ENCODE measurements around the gene VPS13D. TPM values are rescaled to one million over a fixed set of nuclear protein-coding genes. Genes with fewer than 3 reads are reported as not detected.

The VPS13D gene
- total RNA-seq, 1 donor from 2014 or later = 25.8 TPM

Other genes starting within 250 kb of the VPS13D start
- gene MFN2, start 249.6 kb upstream of the VPS13D start, total RNA-seq = 75.3 and 83.0 TPM in 2 replicates
- gene MIIP, start 210.5 kb upstream of the VPS13D start, total RNA-seq = 20.7 and 33.2 TPM in 2 replicates
- not detected in 2 replicates for gene TNFRSF8, start 166.7 kb upstream of the VPS13D start, total RNA-seq
- gene TNFRSF1B, start 63.0 kb upstream of the VPS13D start, total RNA-seq = under 0.01 TPM in 2 replicates

All from bronchial epithelial cell (primary cell).